Heart right ventricle (tissue), 16 donors: ENCODE measurements around the gene RASGRP4. TPM values are rescaled to one million over a fixed set of nuclear protein-coding genes. Genes with fewer than 3 reads are reported as not detected.

Experiments
- ATAC-seq, 8 donors: fragments of 200-7000 bp; cut with Tn5 transposase; one replicate each; pipeline ENCODE4 v1.9.1; 2020; ENCODE audit warnings: mild to moderate bottlenecking in 8 of 8, moderate library complexity in 8 of 8, moderate number of reproducible peaks in 1 of 8
- DNase-seq, 2 donors: peaks; one replicate each; pipeline ENCODE4 v3.0.0-alpha.2; 2020
- H3K27ac ChIP-seq, 10 donors: fragments of 200-600 bp; sonication (generic) in 2 of 10; one replicate each; pipeline versions ENCODE4 v1.5.0 to v1.8.0; 2020 to 2022; ENCODE audit warnings: mild to moderate bottlenecking in 3 of 10
- H3K27me3 ChIP-seq, 7 donors: fragments of 200-600 bp; one replicate each; pipeline ENCODE4 v1.8.0; 2021 to 2022; ENCODE audit warnings: mild to moderate bottlenecking in 2 of 7
- H3K36me3 ChIP-seq, 9 donors: fragments of 200-600 bp; sonication (generic) in 1 of 9; one replicate each; pipeline versions ENCODE4 v1.5.0 to v1.8.0; 2020 to 2022; ENCODE audit warnings: mild to moderate bottlenecking in 2 of 9
- H3K4me1 ChIP-seq, 9 donors: fragments of 200-600 bp; sonication (generic) in 1 of 9; one replicate each; pipeline versions ENCODE4 v1.5.0 to v1.8.0; 2020 to 2022; ENCODE audit warnings: mild to moderate bottlenecking in 4 of 9
- H3K4me3 ChIP-seq, 10 donors: fragments of 200-600 bp; sonication (generic) in 2 of 10; one replicate each; pipeline versions ENCODE4 v1.5.0 to v1.8.0; 2020 to 2022; ENCODE audit warnings: mild to moderate bottlenecking in 7 of 10, moderate library complexity in 2 of 10
- H3K9me3 ChIP-seq, 11 donors: fragments of 200-600 bp in 10 of 11; sonication (generic) in 2 of 11; one replicate each; pipeline versions ENCODE4 v1.5.0 to v1.8.0; 2013 to 2022; ENCODE audit warnings: mild to moderate bottlenecking in 2 of 11, control low read depth in 1 of 11, moderate library complexity in 1 of 11
- CTCF ChIP-seq, 9 donors: fragments of 200-600 bp; sonication (generic) in 2 of 9; IDR thresholded peaks; one replicate each; pipeline versions ENCODE4 v1.5.0 to v1.8.0; 2021 to 2022; ENCODE audit warnings: antibody characterized with exemption in 9 of 9, mild to moderate bottlenecking in 5 of 9, moderate library complexity in 1 of 9
- WGBS, 2 donors: extraction: QIAGEN DNeasy Blood & Tissue Kit; methylation state at CpG; one replicate each; pipeline ENCODE4 v1.1.7; 2013; ENCODE audit warnings: inconsistent platforms in 1 of 2; 5-methylcytosine and 5-hydroxymethylcytosine counted together
- intact Hi-C, 10 donors: fragments of 100-400 bp; cut with DNase I; formaldehyde crosslinking; loops; one replicate each; pipeline versions ENCODE4 v1.11.1 to v1.14.2; 2022
- polyA plus RNA-seq, 2 donors: library from polyadenylated mRNA; stranded (reverse); fragments of 200-250 nt; gene quantifications; one replicate each; pipeline ENCODE4 v1.2.3, GENCODE V29; 2013
- total RNA-seq, 10 donors: library from RNA; stranded (reverse); fragmentation: NEBNext Ultra II Directional in 3 of 10; extraction: Animal tissue kit (Norgen Biotek cat#: 25700) in 3 of 10; gene quantifications; one replicate each; pipeline versions ENCODE4 v1.2.1 to v1.2.4, GENCODE V29; 2021 to 2023
- donor health status: Arrhythmogenic right ventricular cardiomyopathy.
- donor health status: ischemic (EF 13 %, LVEDD 7.1; RV severe dilation, severe dysfunction).
- donor health status: healthy with polysubstance abuse.
- donor health status: DM: no; HTN: yes; CAD: no.
- donor health status: DM: no; HTN: no; CAD: no.
- donor health status: ischemic (EF 25% LVEDD 6.9; RV normal size, moderate dysfunction).
- donor health status: ischemic (EF 25% LVEDD 5.7; RV mildly dilated, moderate dysfunction).
- donor health status: healthy.
- donor health status: DM: yes; HTN: yes; CAD: no.
- donor health status: Ischemic cardiomyopathy.
- donor health status: ischemic (EF 35%, LVEDD 5.7; RV mildly dilated, moderate dysfunction).
- donor health status: nonischemic (EF 11% LVEDD 7.7; RV severe dilation, severe dysfunction).
- donor health status: DM: yes; HTN: yes; CAD: no.
- donor health status: PGD.
- donor health status: ischemic (EF 29% LVEDD 5.4; RV normal size, mild dysfunction).
- donor health status: nonischemic (EF 23%, LVEDD 6.1; RV moderate dilation, normal function).

RASGRP4 gene
- total and polyA plus RNA-seq, 12 donors, result 0.42 to 3.5 (median 0.91) TPM

- WGBS, 2 donors, result 90 to 95% methylated on average over 7 of the region's 7 CpGs
Observed at GRCh38 chr19:38445362-38445761, 19.3 kb upstream of the RASGRP4 start.

DNA sequence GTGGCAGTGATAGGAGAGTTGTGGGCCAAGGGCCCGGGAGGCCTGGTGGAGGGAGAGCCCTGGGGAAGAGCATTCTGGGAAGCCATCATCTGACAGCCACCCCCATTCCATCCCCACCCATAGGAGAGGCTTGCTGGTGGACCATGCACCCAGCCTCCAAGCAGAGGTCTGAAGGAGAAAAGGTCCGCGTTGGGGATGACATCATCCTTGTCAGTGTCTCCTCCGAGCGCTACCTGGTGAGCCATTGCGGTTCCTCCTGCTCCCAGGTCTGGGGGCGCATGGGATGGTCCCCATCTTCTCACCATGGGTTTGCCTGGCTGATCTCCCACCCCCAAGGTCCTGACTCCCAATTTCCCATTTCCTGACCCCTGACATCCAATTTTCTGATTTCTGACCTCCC lies 18.0 kb upstream of the RASGRP4 start:
- no peaks in the 10 kb centered on the region for H3K4me1 ChIP-seq
- 85 to 88% methylated on average over 7 of the region's 7 CpGs for WGBS, 2 donors
- H3K4me3 ChIP-seq, result no peak overlapping the region
- DNase-seq (no peak), ATAC-seq (no peak)
- no peak overlapping the region for H3K27ac ChIP-seq
- H3K9me3 ChIP-seq, result no peaks in the 10 kb centered on the region
- intact Hi-C loops, result no loop called here
- no peak for TF ChIP-seq CTCF (IDR thresholded peaks at IDR 0.05)
- peaks cover 0 to 14% (median 5%) of the 10 kb centered on the region in 7 donors for H3K27me3 ChIP-seq
- H3K36me3 ChIP-seq, result no peaks in the 10 kb centered on the region

More at GRCh38 chr19:38445362-38445761, 19.3 kb upstream of the RASGRP4 start:
- H3K4me1 ChIP-seq, result no peaks in the 10 kb centered on the region
- H3K27me3 ChIP-seq, result peaks cover 0 to 14% (median 5%) of the 10 kb centered on the region in 7 donors
- H3K4me3 ChIP-seq, result no peak overlapping the region
- no peak for DNase-seq
- TF ChIP-seq CTCF (IDR thresholded peaks at IDR 0.05), result no peak
- no peaks in the 10 kb centered on the region for H3K36me3 ChIP-seq
- intact Hi-C loops, result no loop called here
- no peak overlapping the region for H3K27ac ChIP-seq
- no peak for ATAC-seq
- H3K9me3 ChIP-seq, result no peaks in the 10 kb centered on the region

DNA sequence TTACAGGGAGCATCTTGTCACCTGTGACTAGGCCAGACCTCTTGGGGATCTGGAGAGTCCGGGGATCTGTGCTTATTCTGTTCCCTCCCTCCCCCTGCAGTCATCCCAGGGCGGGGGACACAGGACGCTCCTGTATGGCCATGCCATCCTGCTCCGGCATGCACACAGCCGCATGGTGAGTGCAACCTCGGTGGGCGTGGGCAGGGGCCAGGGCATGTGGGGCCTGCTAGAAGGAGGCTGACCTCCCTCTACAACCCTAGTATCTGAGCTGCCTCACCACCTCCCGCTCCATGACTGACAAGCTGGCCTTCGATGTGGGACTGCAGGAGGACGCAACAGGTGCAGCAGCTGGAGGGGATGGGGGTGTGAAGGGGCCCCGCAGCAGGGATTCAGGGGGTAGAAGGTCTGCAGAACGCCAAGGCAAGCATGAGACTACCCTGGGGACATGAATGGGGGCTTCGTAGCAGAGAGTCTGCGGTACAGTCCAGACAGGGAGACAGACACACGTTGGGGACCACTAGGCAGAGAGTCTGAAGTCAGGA lies 17.5 kb upstream of the RASGRP4 start:
- no peaks in the 10 kb centered on the region for H3K9me3 ChIP-seq
- H3K36me3 ChIP-seq, result no peaks in the 10 kb centered on the region
- intact Hi-C loops, result no loop called here
- TF ChIP-seq CTCF (IDR thresholded peaks at IDR 0.05), result no peak
- no peak overlapping the region for H3K27ac ChIP-seq
- WGBS, 2 donors, result 87% methylated on average over 15 of the region's 15 CpGs
- DNase-seq (no peak), ATAC-seq (no peak)
- H3K4me3 ChIP-seq, result no peak overlapping the region
- no peaks in the 10 kb centered on the region for H3K4me1 ChIP-seq
- peaks cover 0 to 14% (median 6%) of the 10 kb centered on the region in 7 donors for H3K27me3 ChIP-seq

GRCh38 chr19:38442736-38443135 lies 16.7 kb upstream of the RASGRP4 start:
- no peak for ATAC-seq
- whole genome bisulfite sequencing, 2 donors, result 80 to 89% methylated on average over 9 of the region's 9 CpGs
- Histone ChIP-seq H3K27me3 (peaks cover 0 to 14% (median 6%) of the 10 kb centered on the region in 7 donors), H3K4me3 (no peak overlapping the region), H3K36me3 (no peaks in the 10 kb centered on the region), H3K9me3 (no peaks in the 10 kb centered on the region), H3K4me1 (no peaks in the 10 kb centered on the region), H3K27ac (no peak overlapping the region)
- no peak for DNase-seq
- intact Hi-C loops, result no loop called here
- no peak for TF ChIP-seq CTCF (IDR thresholded peaks at IDR 0.05)
